Osteoblast (primary cell): ENCODE data around the gene FOXO3. TPM values are rescaled to one million over a fixed set of nuclear protein-coding genes. Genes with fewer than 3 reads are reported as not detected.

ENCODE experiments used
- DNase-seq: peaks from one replicate; pipeline ENCODE4 v3.0.0; 2011; ENCODE audit warnings: low spot score, mixed read lengths; ENCODE audit not compliant: insufficient read length; ENCODE audit errors: missing footprints
- H2AFZ ChIP-seq: 2 replicates; pipeline ENCODE4 v1.6.0; 2011; ENCODE audit warnings: mild to moderate bottlenecking, low read length
- H3K27ac ChIP-seq: 2 replicates; pipeline ENCODE4 v1.5.1; 2011; ENCODE audit warnings: mild to moderate bottlenecking, low read depth, low read length, moderate library complexity
- H3K27me3 ChIP-seq: 2 replicates; pipeline ENCODE4 v1.6.0; 2012; ENCODE audit warnings: mild to moderate bottlenecking, control low read depth, inconsistent platforms, low read length, moderate library complexity; ENCODE audit not compliant: insufficient read depth
- H3K36me3 ChIP-seq: 2 replicates; pipeline ENCODE4 v1.5.1; 2011; ENCODE audit warnings: mild to moderate bottlenecking, low read length, control low read depth, moderate library complexity; ENCODE audit not compliant: insufficient read depth
- H3K4me1 ChIP-seq: 2 replicates; pipeline ENCODE4 v1.5.1; 2011; ENCODE audit warnings: mild to moderate bottlenecking, low read length, control low read depth, moderate library complexity; ENCODE audit not compliant: insufficient read depth
- H3K4me2 ChIP-seq: 2 replicates; pipeline ENCODE4 v1.6.0; 2011; ENCODE audit warnings: mild to moderate bottlenecking, low read length; ENCODE audit not compliant: insufficient read depth
- H3K4me3 ChIP-seq: fragments of 200-600 bp; sonication (generic); 3 replicates; pipeline ENCODE4 v1.5.1; 2012; ENCODE audit warnings: mild to moderate bottlenecking, low read length, inconsistent platforms; ENCODE audit not compliant: insufficient read depth
- H3K79me2 ChIP-seq: 2 replicates; pipeline ENCODE4 v1.6.0; 2012; ENCODE audit warnings: mild to moderate bottlenecking, low read length, control low read depth, inconsistent platforms; ENCODE audit not compliant: insufficient read depth
- H3K9me3 ChIP-seq: 2 replicates; pipeline ENCODE4 v1.5.1; 2011; ENCODE audit warnings: low read depth, low read length, control low read depth
- H4K20me1 ChIP-seq: 2 replicates; pipeline ENCODE4 v1.6.0; 2012; ENCODE audit warnings: mild to moderate bottlenecking, low read length, control low read depth; ENCODE audit not compliant: insufficient read depth
- CTCF ChIP-seq: IDR thresholded peaks from 2 replicates; pipeline ENCODE4 v1.5.1; 2011; ENCODE audit warnings: mild to moderate bottlenecking, low read depth, low read length, moderate library complexity; ENCODE audit errors: extremely low read depth
- total RNA-seq: library from RNA; depleted of rRNA; stranded (reverse); fragments of >200 nt; gene quantifications from 2 replicates; pipeline ENCODE4 v1.2.3, GENCODE V29; 2012

The FOXO3 gene
- total RNA-seq, 1 donor = 53.2 TPM

DNA sequence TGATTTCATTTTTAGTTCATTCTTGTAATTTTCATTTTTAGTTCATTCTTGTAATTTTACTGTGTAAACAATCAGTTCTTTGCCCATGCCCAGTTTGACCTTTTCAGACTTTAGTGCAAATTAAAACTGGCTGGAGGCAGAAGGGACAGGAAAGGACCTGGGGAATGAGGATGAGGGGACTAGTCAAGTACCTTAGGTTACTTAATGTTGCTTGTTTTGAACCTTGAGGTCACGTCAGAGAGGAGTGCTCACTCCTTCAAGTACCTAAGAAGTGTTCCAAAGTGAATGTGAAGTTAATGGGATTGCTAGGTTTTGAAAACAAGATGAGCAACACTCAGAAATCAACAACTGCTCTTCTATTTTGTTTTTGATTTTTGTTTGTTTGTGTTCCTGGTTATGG lies 82.5 kb downstream of the FOXO3 start:
- Histone ChIP-seq H3K4me3 (no peak overlapping the region), H4K20me1 (peaks cover 82% of the 10 kb centered on the region), H3K4me2 (no peak overlapping the region), H3K36me3 (no peaks in the 10 kb centered on the region), H3K27ac (no peak overlapping the region), H3K9me3 (no peaks in the 10 kb centered on the region), H2AFZ (no peak overlapping the region), H3K4me1 (peaks cover 4% of the 10 kb centered on the region), H3K27me3 (no peaks in the 10 kb centered on the region), H3K79me2 (peaks cover 95% of the 10 kb centered on the region)
- TF ChIP-seq CTCF = no peak
- no peak for DNase-seq

DNA sequence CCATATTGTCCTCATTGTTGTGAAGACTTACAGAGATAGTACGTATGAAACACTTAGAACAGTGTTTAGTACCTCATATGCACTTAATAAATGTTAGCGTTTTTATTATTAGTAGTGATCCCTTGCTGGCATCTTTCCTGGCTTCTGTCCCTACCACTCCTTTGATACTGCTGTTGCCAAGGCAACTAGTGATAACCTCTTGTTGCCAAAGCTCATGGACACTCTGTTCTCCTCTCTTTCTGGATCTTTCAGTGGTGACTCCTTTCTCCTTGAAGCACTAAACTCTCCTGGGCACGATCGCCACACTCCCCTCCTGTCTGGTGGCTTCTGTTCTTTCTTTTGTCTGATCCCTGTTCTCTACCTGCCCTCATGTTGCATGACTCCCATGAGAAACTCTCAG lies 83.5 kb downstream of the FOXO3 start:
- peaks cover 93% of the 10 kb centered on the region for H3K79me2 ChIP-seq
- H3K9me3 ChIP-seq = no peaks in the 10 kb centered on the region
- peaks cover 8% of the 10 kb centered on the region for H3K4me1 ChIP-seq
- H3K27me3 ChIP-seq = no peaks in the 10 kb centered on the region
- peaks cover 75% of the 10 kb centered on the region for H4K20me1 ChIP-seq
- H2AFZ ChIP-seq = no peak overlapping the region
- TF ChIP-seq CTCF = no peak
- H3K36me3 ChIP-seq = no peaks in the 10 kb centered on the region
- H3K27ac ChIP-seq = no peak overlapping the region
- H3K4me2 ChIP-seq = no peak overlapping the region
- no peak overlapping the region for H3K4me3 ChIP-seq
- DNase-seq = no peak

DNA sequence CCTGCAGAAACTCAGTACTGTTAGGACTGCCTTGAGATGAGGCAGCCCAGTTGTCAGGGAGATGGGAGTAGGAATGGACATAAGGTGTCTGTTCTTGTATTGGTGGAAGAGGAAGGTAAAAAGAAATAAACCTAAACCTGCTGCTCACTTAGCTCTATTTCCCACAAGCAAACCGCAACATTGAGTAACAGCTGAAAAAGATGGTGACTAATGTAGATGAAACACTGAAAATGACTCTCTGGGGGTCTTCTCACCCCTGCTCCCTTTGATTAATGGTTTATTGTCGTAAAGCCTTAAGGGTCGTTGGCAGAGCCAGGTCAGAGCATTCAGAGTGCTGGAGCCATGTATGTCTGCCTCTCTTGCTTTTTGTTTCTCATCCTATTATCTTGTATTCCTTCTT lies 87.5 kb downstream of the FOXO3 start:
- Histone ChIP-seq H3K79me2 (peaks cover 78% of the 10 kb centered on the region), H3K27me3 (no peaks in the 10 kb centered on the region), H3K36me3 (no peaks in the 10 kb centered on the region), H3K4me1 (peaks cover 42% of the 10 kb centered on the region), H3K4me2 (no peak overlapping the region), H3K9me3 (no peaks in the 10 kb centered on the region), H2AFZ (no peak overlapping the region), H3K27ac (no peak overlapping the region), H3K4me3 (no peak overlapping the region), H4K20me1 (peaks cover 48% of the 10 kb centered on the region)
- DNase-seq = no peak
- no peak for TF ChIP-seq CTCF

- Histone ChIP-seq H4K20me1 (peaks cover 31% of the 10 kb centered on the region), H3K4me3 (no peak overlapping the region), H3K4me1 (peaks cover 62% of the 10 kb centered on the region), H3K79me2 (peaks cover 75% of the 10 kb centered on the region), H3K9me3 (no peaks in the 10 kb centered on the region), H3K27me3 (no peaks in the 10 kb centered on the region), H3K36me3 (no peaks in the 10 kb centered on the region), H3K4me2 (peak overlapping the region; percentile 61), H3K27ac (peak overlapping the region; percentile 96), H2AFZ (no peak overlapping the region)
- no peak for DNase-seq
- TF ChIP-seq CTCF = no peak
Measured at GRCh38 chr6:108650325-108650724, 89.6 kb downstream of the FOXO3 start.
